HEK293 (cell line): ENCODE results near the gene LCN1.
"Not testable (repeated sequence)": the region's sequence is repeated elsewhere in the genome, so short reads cannot be mapped to it uniquely, and the experiment has no call there.

Experiments used
- CTCF ChIP-seq: fragments of 450-650 bp; formaldehyde crosslinking; IDR thresholded peaks from 2 replicates; pipeline ENCODE4 v1.5.1; 2016; ENCODE audit warnings: missing biosample characterization, missing genetic modification characterization
- MZF1 ChIP-seq: fragments of 450-650 bp; formaldehyde crosslinking; IDR thresholded peaks from 2 replicates; pipeline ENCODE4 v1.5.1; 2017; ENCODE audit warnings: missing biosample characterization, missing genetic modification characterization, borderline replicate concordance
- ZNF146 ChIP-seq: fragments of 450-650 bp; formaldehyde crosslinking; IDR thresholded peaks from 2 replicates; pipeline ENCODE4 v1.5.1; 2016; ENCODE audit warnings: missing biosample characterization, missing genetic modification characterization
- ZNF24 ChIP-seq: fragments of 450-650 bp; formaldehyde crosslinking; IDR thresholded peaks from 2 replicates; pipeline ENCODE4 v1.5.1; 2016; ENCODE audit warnings: missing biosample characterization, missing genetic modification characterization
- ZNF350 ChIP-seq: fragments of 450-650 bp; formaldehyde crosslinking; IDR thresholded peaks from 2 replicates; pipeline ENCODE4 v1.5.0; 2017; ENCODE audit warnings: missing biosample characterization, mild to moderate bottlenecking, missing genetic modification characterization
- TF ChIP-seq, protein P1 (sequence below): sonication (generic); formaldehyde crosslinking; IDR thresholded peaks from 2 replicates; pipeline ENCODE4 v1.8.1; 2022; ENCODE audit warnings: mild to moderate bottlenecking, moderate library complexity, missing genetic modification reagents

DNA sequence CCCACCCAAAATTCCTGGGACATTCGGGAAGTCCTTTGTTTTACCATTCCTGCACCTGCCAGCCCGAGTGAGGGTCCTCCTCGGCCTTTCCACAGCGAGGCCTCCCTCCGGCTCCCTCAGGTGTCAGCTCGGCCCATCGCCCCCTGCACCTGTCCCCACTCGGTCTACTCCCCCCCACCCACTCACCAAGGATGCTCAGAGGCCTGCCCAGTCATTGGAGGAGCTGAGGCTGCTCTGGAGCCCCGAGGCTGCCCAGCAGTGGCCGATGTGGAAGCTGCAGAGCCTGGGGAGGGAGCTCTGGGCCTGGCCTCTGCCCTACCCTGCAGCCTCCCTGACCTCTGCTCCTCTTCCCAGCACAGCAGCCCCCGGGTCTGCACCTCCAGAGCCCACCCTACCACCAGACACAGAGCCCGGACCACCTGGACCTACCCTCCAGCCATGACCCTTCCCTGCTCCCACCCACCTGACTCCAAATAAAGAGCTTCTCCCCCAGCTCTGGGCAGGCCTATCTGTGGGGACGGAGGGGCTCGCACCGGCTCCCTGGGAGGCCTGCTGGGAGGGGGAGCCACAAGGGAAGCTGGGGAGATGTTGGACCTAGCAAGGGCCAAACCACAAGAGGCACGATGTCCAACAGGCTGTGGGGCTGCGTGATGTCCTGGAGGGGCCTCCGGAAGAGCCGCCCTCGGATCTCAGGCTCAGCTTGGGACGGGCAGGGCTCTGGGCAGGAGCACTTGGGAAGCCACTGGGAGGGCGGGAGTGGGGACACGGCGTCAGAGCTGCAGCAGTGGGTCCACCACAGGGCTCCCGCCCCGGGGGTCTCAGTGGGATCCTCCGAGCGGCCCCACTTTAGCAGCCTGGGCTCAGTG lies 28.5 kb downstream of the LCN1 start:
- not testable (repeated sequence) for TF ChIP-seq ZNF146 (tag by site-specific recombination); CTCF; ZNF350 (tag by site-specific recombination); ZNF24; MZF1 (tag by site-specific recombination)
- TF ChIP-seq, protein P1, sequence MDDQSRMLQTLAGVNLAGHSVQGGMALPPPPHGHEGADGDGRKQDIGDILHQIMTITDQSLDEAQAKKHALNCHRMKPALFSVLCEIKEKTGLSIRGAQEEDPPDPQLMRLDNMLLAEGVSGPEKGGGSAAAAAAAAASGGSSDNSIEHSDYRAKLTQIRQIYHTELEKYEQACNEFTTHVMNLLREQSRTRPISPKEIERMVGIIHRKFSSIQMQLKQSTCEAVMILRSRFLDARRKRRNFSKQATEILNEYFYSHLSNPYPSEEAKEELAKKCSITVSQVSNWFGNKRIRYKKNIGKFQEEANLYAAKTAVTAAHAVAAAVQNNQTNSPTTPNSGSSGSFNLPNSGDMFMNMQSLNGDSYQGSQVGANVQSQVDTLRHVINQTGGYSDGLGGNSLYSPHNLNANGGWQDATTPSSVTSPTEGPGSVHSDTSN = not testable (repeated sequence)
